H9 (cell line): ENCODE results near the gene RGS16. TPM values are rescaled to one million over a fixed set of nuclear protein-coding genes. Genes with fewer than 3 reads are reported as not detected.

Experiments used
- DNase-seq: peaks from one replicate; pipeline ENCODE4 v3.0.0-alpha.2; 2017
- H2AFZ ChIP-seq: one replicate; pipeline ENCODE4 v1.6.1; 2013; ENCODE audit warnings: mild to moderate bottlenecking, low read length, control low read depth, moderate library complexity
- H2AK5ac ChIP-seq: 2 replicates; pipeline ENCODE4 v1.6.1; 2013; ENCODE audit warnings: low read length, control low read depth, mixed read lengths; ENCODE audit not compliant: insufficient read length
- H2BK120ac ChIP-seq: one replicate; pipeline ENCODE4 v1.6.1; 2013; ENCODE audit warnings: low read depth, mild to moderate bottlenecking, low read length, control low read depth, inconsistent platforms; ENCODE audit not compliant: poor library complexity, severe bottlenecking
- H2BK12ac ChIP-seq: 2 replicates; pipeline ENCODE4 v1.6.1; 2013; ENCODE audit warnings: low read length, control low read depth, mixed read lengths, low read depth; ENCODE audit not compliant: insufficient read length
- H2BK15ac ChIP-seq: 2 replicates; pipeline ENCODE4 v1.6.1; 2013; ENCODE audit warnings: low read depth, low read length, control low read depth
- H2BK20ac ChIP-seq: one replicate; pipeline ENCODE4 v1.6.1; 2013; ENCODE audit warnings: low read depth, mild to moderate bottlenecking, low read length, control low read depth, inconsistent platforms; ENCODE audit not compliant: poor library complexity, severe bottlenecking
- H2BK5ac ChIP-seq: 2 replicates; pipeline ENCODE4 v1.6.1; 2013; ENCODE audit warnings: low read length, control low read depth, mixed read lengths; ENCODE audit not compliant: insufficient read length
- H3K14ac ChIP-seq: 2 replicates; pipeline ENCODE4 v1.6.1; 2013; ENCODE audit warnings: low read length, control low read depth; ENCODE audit not compliant: insufficient read depth
- H3K18ac ChIP-seq: 2 replicates; pipeline ENCODE4 v1.6.1; 2013; ENCODE audit warnings: low read depth, mild to moderate bottlenecking, mixed read lengths, low read length, control low read depth; ENCODE audit not compliant: insufficient read length
- H3K23ac ChIP-seq: 2 replicates; pipeline ENCODE4 v1.6.1; 2013; ENCODE audit warnings: low read length, control low read depth, mixed read lengths, low read depth; ENCODE audit not compliant: insufficient read length
- H3K23me2 ChIP-seq: 2 replicates; pipeline ENCODE4 v1.6.1; 2013; ENCODE audit warnings: low read depth, mild to moderate bottlenecking, mixed read lengths, low read length, control low read depth; ENCODE audit not compliant: insufficient read length, poor library complexity, severe bottlenecking
- H3K27ac ChIP-seq: 2 replicates; pipeline ENCODE4 v1.5.1; 2013; ENCODE audit warnings: low read length, control low read depth, mixed read lengths, low read depth; ENCODE audit not compliant: insufficient read length
- H3K27me3 ChIP-seq: 2 replicates; pipeline ENCODE4 v1.6.1; 2013; ENCODE audit warnings: low read length, control low read depth, inconsistent platforms; ENCODE audit not compliant: insufficient read depth
- H3K4ac ChIP-seq: 2 replicates; pipeline ENCODE4 v1.6.1; 2013; ENCODE audit warnings: low read depth, mild to moderate bottlenecking, control low read depth, inconsistent platforms, low read length, moderate library complexity
- H3K4me1 ChIP-seq: 2 replicates; pipeline ENCODE4 v1.6.1; 2013; ENCODE audit warnings: low read length, control low read depth, inconsistent platforms; ENCODE audit not compliant: insufficient read depth
- H3K4me2 ChIP-seq: 2 replicates; pipeline ENCODE4 v1.6.1; 2013; ENCODE audit warnings: low read length, control low read depth, mixed read lengths; ENCODE audit not compliant: insufficient read length, insufficient read depth
- H3K56ac ChIP-seq: 2 replicates; pipeline ENCODE4 v1.6.1; 2013; ENCODE audit warnings: low read depth, mild to moderate bottlenecking, mixed read lengths, low read length, control low read depth; ENCODE audit not compliant: insufficient read length
- H3K79me1 ChIP-seq: 2 replicates; pipeline ENCODE4 v1.6.1; 2013; ENCODE audit warnings: low read depth, mild to moderate bottlenecking, moderate library complexity, low read length, control low read depth, inconsistent platforms; ENCODE audit not compliant: insufficient read depth, poor library complexity, severe bottlenecking
- H3K79me2 ChIP-seq: 2 replicates; pipeline ENCODE4 v1.6.1; 2013; ENCODE audit warnings: low read length, control low read depth, inconsistent platforms; ENCODE audit not compliant: insufficient read depth
- H3K9ac ChIP-seq: 2 replicates; pipeline ENCODE4 v1.6.1; 2013; ENCODE audit warnings: low read length, control low read depth, mixed read lengths; ENCODE audit not compliant: insufficient read length; ENCODE audit errors: extremely low read depth
- H3K9me3 ChIP-seq: one replicate; pipeline ENCODE4 v1.6.1; 2013; ENCODE audit warnings: low read depth, low read length, inconsistent platforms; ENCODE audit not compliant: control insufficient read depth
- H3T11ph ChIP-seq: one replicate; pipeline ENCODE4 v1.6.1; 2013; ENCODE audit warnings: mild to moderate bottlenecking, low read length, control low read depth, inconsistent platforms
- H4K20me1 ChIP-seq: one replicate; pipeline ENCODE4 v1.6.1; 2013; ENCODE audit not compliant: control insufficient read depth, insufficient read length, insufficient read depth
- H4K5ac ChIP-seq: 2 replicates; pipeline ENCODE4 v1.6.1; 2013; ENCODE audit warnings: low read depth, mild to moderate bottlenecking, mixed read lengths, low read length, control low read depth; ENCODE audit not compliant: insufficient read length
- H4K8ac ChIP-seq: replicated peaks from 2 replicates; pipeline ENCODE4 v1.6.1; 2013; ENCODE audit warnings: low read length, control low read depth, mixed read lengths, low read depth; ENCODE audit not compliant: insufficient read length
- H4K91ac ChIP-seq: 2 replicates; pipeline ENCODE4 v1.6.1; 2013; ENCODE audit warnings: low read depth, mild to moderate bottlenecking, moderate library complexity, mixed read lengths, low read length, control low read depth; ENCODE audit not compliant: insufficient read length
- H3K27ac Mint-ChIP-seq, 3 experiments: 2 replicates in 2 of 3; 3 replicates in 1 of 3; pipeline ENCODE4 v1.8.0; 2020 to 2021; ENCODE audit warnings: mixed read lengths in 3 of 3, mild to moderate bottlenecking in 1 of 3, moderate library complexity in 1 of 3
- H3K27me3 Mint-ChIP-seq: 2 replicates; pipeline ENCODE4 v1.8.0; 2021; ENCODE audit warnings: low read depth, mild to moderate bottlenecking, moderate library complexity, mixed read lengths
- H3K36me3 Mint-ChIP-seq, 3 experiments: 2 replicates in 2 of 3; 3 replicates in 1 of 3; pipeline ENCODE4 v1.8.0; 2020 to 2021; ENCODE audit warnings: low read depth in 3 of 3, mixed read lengths in 3 of 3; ENCODE audit not compliant: insufficient read depth in 1 of 3
- H3K4me1 Mint-ChIP-seq, 2 experiments: 2 replicates each; pipeline ENCODE4 v1.8.0; 2020; ENCODE audit warnings: mixed read lengths in 2 of 2
- H3K4me3 Mint-ChIP-seq, 2 experiments: 2 replicates in 1 of 2; 3 replicates in 1 of 2; pipeline ENCODE4 v1.8.0; 2020 to 2021; ENCODE audit warnings: mild to moderate bottlenecking in 2 of 2, mixed read lengths in 2 of 2, moderate library complexity in 1 of 2
- H3K9me3 Mint-ChIP-seq, 2 experiments: 2 replicates in 1 of 2; 3 replicates in 1 of 2; pipeline ENCODE4 v1.8.0; 2020; ENCODE audit warnings: mild to moderate bottlenecking in 2 of 2, mixed read lengths in 2 of 2, moderate library complexity in 1 of 2
- CTCF ChIP-seq: fragments of 200-600 bp; sonication (generic); conservative IDR thresholded peaks from 3 replicates; pipeline ENCODE4 v1.8.0; 2021; ENCODE audit warnings: antibody characterized with exemption, mild to moderate bottlenecking
- WGBS: extraction: QIAGEN DNeasy Blood & Tissue Kit; methylation state at CpG from one replicate; pipeline ENCODE4 v1.1.7; 2013; ENCODE audit warnings: missing lambda C conversion rate, low lambda C conversion rate, mixed read lengths; ENCODE audit not compliant: insufficient read length; ENCODE audit errors: extremely low coverage; 5-methylcytosine and 5-hydroxymethylcytosine counted together
- total RNA-seq: library from RNA; stranded (reverse); gene quantifications from 2 replicates; pipeline ENCODE4 v1.2.1, GENCODE V29; 2021

The RGS16 gene
- total RNA-seq, 1 experiment from 2014 or later: 6.9 TPM

- no peak overlapping the region for H2AFZ ChIP-seq
- no peaks in the 10 kb centered on the region for H3K79me2 ChIP-seq
- H3K79me1 ChIP-seq: no peaks in the 10 kb centered on the region
- H4K20me1 ChIP-seq: no peaks in the 10 kb centered on the region
- H3K4me2 ChIP-seq: no peak overlapping the region
- no peak overlapping the region for H3K23ac ChIP-seq
- no peak overlapping the region for H2BK12ac ChIP-seq
- no peak overlapping the region for H2BK15ac ChIP-seq
- Mint-ChIP-seq H3K27ac (no peak overlapping the region), H3K4me1 (peaks cover 0 to 4% of the 10 kb centered on the region in 2 experiments; a peak in 2 of 4 replicates), H3K36me3 (no peaks in the 10 kb centered on the region), H3K9me3 (no peaks in the 10 kb centered on the region), H3K27me3 (no peaks in the 10 kb centered on the region; the same call in 1 of the 2 replicates), H3K4me3 (no peak overlapping the region)
- no peak overlapping the region for H2BK5ac ChIP-seq
- no peaks in the 10 kb centered on the region for H3K27me3 ChIP-seq
- no peaks in the 10 kb centered on the region for H3K9me3 ChIP-seq
- no peak overlapping the region for H4K91ac ChIP-seq
- no peak overlapping the region for H3K14ac ChIP-seq
- H2BK120ac ChIP-seq: no peak overlapping the region
- DNase-seq: no peak
- no peak overlapping the region for H3K9ac ChIP-seq
- no CpG with 5 or more reads among the region's 4 CpGs for WGBS
- H4K5ac ChIP-seq: no peak overlapping the region
- no peak overlapping the region for H3T11ph ChIP-seq
- H2AK5ac ChIP-seq: no peak overlapping the region
- H3K23me2 ChIP-seq: no peaks in the 10 kb centered on the region
- no peak overlapping the region for H3K4ac ChIP-seq
- no peak overlapping the region for H2BK20ac ChIP-seq
- no peak overlapping the region for H3K27ac ChIP-seq
- H3K4me1 ChIP-seq: no peaks in the 10 kb centered on the region
- no peak overlapping the region for H3K18ac ChIP-seq
- H3K56ac ChIP-seq: no peak overlapping the region
- no peak overlapping the region for H4K8ac ChIP-seq
- no peak for TF ChIP-seq CTCF
Observed at GRCh38 chr1:182563095-182563494, 41.1 kb downstream of the RGS16 start.
